ENCODE results near the gene ATP6V1C2.

Gene ATP6V1C2

DNA sequence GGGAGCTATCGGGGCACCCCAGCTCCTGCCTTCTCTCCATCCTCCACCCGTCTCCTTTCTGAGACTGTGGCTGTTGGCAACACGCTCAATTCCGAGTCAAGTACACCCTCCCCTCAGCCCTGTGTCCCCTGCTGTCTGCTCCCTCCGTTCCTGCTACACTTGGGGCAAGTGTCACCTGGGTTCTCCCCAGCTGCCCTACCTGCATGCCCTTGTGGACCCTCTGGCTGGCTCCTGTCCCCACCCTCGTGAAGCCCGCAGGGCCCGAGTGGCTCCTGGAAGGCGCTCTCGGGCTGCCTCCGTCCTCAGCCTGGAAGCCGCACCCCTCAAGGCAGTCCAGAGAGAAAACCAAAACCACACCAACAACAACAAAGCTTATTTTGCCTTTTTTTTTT, 57.3 kb downstream of the ATP6V1C2 start:
- H3K9me3 ChIP-seq (ENCODE audit: control insufficient read depth, insufficient read depth, low read depth, low read length), result no peaks in the 10 kb centered on the region
- peaks cover 15 to 56% of the 10 kb centered on the region in 2 experiments for H3K36me3 ChIP-seq (ENCODE audit: control insufficient read depth in 2 of 2, insufficient read depth in 1 of 2, low read length in 2 of 2)
- H3K27ac ChIP-seq (ENCODE audit: extremely low read depth, low read depth, low read length), result no peak overlapping the region
- TF ChIP-seq, protein P1, sequence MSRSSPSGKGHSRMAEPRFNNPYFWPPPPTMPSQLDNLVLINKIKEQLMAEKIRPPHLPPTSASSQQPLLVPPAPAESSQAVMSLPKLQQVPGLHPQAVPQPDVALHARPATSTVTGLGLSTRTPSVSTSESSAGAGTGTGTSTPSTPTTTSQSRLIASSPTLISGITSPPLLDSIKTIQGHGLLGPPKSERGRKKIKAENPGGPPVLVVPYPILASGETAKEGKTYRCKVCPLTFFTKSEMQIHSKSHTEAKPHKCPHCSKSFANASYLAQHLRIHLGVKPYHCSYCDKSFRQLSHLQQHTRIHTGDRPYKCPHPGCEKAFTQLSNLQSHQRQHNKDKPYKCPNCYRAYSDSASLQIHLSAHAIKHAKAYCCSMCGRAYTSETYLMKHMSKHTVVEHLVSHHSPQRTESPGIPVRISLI (tag by site-specific recombination; IDR thresholded peaks at IDR 0.05), result no peak
- no peak for TF ChIP-seq ZNF530 (tag by site-specific recombination; IDR thresholded peaks at IDR 0.05; ENCODE audit: low read depth)
- TF ChIP-seq, protein P2, sequence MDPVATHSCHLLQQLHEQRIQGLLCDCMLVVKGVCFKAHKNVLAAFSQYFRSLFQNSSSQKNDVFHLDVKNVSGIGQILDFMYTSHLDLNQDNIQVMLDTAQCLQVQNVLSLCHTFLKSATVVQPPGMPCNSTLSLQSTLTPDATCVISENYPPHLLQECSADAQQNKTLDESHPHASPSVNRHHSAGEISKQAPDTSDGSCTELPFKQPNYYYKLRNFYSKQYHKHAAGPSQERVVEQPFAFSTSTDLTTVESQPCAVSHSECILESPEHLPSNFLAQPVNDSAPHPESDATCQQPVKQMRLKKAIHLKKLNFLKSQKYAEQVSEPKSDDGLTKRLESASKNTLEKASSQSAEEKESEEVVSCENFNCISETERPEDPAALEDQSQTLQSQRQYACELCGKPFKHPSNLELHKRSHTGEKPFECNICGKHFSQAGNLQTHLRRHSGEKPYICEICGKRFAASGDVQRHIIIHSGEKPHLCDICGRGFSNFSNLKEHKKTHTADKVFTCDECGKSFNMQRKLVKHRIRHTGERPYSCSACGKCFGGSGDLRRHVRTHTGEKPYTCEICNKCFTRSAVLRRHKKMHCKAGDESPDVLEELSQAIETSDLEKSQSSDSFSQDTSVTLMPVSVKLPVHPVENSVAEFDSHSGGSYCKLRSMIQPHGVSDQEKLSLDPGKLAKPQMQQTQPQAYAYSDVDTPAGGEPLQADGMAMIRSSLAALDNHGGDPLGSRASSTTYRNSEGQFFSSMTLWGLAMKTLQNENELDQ (tag by site-specific recombination; IDR thresholded peaks at IDR 0.05; ENCODE audit: low read depth), result no peak
- TF ChIP-seq, protein P3, sequence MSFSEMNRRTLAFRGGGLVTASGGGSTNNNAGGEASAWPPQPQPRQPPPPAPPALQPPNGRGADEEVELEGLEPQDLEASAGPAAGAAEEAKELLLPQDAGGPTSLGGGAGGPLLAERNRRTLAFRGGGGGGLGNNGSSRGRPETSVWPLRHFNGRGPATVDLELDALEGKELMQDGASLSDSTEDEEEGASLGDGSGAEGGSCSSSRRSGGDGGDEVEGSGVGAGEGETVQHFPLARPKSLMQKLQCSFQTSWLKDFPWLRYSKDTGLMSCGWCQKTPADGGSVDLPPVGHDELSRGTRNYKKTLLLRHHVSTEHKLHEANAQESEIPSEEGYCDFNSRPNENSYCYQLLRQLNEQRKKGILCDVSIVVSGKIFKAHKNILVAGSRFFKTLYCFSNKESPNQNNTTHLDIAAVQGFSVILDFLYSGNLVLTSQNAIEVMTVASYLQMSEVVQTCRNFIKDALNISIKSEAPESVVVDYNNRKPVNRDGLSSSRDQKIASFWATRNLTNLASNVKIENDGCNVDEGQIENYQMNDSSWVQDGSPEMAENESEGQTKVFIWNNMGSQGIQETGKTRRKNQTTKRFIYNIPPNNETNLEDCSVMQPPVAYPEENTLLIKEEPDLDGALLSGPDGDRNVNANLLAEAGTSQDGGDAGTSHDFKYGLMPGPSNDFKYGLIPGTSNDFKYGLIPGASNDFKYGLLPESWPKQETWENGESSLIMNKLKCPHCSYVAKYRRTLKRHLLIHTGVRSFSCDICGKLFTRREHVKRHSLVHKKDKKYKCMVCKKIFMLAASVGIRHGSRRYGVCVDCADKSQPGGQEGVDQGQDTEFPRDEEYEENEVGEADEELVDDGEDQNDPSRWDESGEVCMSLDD (tag by site-specific recombination; IDR thresholded peaks at IDR 0.05), result no peak
- TF ChIP-seq, protein P4, sequence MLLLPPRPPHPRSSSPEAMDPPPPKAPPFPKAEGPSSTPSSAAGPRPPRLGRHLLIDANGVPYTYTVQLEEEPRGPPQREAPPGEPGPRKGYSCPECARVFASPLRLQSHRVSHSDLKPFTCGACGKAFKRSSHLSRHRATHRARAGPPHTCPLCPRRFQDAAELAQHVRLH (tag by site-specific recombination; IDR thresholded peaks at IDR 0.05), result no peak
- TF ChIP-seq, protein P5, sequence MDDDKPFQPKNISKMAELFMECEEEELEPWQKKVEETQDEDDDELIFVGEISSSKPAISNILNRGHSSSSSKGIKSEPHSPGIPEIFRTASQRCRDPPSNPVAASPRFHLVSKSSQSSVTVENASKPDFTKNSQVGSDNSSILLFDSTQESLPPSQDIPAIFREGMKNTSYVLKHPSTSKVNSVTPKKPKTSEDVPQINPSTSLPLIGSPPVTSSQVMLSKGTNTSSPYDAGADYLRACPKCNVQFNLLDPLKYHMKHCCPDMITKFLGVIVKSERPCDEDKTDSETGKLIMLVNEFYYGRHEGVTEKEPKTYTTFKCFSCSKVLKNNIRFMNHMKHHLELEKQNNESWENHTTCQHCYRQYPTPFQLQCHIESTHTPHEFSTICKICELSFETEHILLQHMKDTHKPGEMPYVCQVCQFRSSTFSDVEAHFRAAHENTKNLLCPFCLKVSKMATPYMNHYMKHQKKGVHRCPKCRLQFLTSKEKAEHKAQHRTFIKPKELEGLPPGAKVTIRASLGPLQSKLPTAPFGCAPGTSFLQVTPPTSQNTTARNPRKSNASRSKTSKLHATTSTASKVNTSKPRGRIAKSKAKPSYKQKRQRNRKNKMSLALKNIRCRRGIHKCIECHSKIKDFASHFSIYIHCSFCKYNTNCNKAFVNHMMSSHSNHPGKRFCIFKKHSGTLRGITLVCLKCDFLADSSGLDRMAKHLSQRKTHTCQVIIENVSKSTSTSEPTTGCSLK (tag by site-specific recombination; IDR thresholded peaks at IDR 0.05), result no peak
- no peak for TF ChIP-seq ZBTB7A (tag by site-specific recombination; IDR thresholded peaks at IDR 0.05; ENCODE audit: low read depth)
- TF ChIP-seq ZNF521 (tag by site-specific recombination; IDR thresholded peaks at IDR 0.05), result no peak
- TF ChIP-seq, protein P6, sequence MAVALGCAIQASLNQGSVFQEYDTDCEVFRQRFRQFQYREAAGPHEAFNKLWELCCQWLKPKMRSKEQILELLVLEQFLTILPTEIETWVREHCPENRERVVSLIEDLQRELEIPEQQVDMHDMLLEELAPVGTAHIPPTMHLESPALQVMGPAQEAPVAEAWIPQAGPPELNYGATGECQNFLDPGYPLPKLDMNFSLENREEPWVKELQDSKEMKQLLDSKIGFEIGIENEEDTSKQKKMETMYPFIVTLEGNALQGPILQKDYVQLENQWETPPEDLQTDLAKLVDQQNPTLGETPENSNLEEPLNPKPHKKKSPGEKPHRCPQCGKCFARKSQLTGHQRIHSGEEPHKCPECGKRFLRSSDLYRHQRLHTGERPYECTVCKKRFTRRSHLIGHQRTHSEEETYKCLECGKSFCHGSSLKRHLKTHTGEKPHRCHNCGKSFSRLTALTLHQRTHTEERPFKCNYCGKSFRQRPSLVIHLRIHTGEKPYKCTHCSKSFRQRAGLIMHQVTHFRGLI (tag by site-specific recombination; IDR thresholded peaks at IDR 0.05), result no peak
- TF ChIP-seq, protein P7, sequence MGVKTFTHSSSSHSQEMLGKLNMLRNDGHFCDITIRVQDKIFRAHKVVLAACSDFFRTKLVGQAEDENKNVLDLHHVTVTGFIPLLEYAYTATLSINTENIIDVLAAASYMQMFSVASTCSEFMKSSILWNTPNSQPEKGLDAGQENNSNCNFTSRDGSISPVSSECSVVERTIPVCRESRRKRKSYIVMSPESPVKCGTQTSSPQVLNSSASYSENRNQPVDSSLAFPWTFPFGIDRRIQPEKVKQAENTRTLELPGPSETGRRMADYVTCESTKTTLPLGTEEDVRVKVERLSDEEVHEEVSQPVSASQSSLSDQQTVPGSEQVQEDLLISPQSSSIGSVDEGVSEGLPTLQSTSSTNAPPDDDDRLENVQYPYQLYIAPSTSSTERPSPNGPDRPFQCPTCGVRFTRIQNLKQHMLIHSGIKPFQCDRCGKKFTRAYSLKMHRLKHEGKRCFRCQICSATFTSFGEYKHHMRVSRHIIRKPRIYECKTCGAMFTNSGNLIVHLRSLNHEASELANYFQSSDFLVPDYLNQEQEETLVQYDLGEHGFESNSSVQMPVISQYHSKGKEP (tag by site-specific recombination; IDR thresholded peaks at IDR 0.05), result no peak
- TF ChIP-seq ZNF830 (tag by site-specific recombination; IDR thresholded peaks at IDR 0.05; ENCODE audit: low read depth), result no peak
- TF ChIP-seq, protein P8, sequence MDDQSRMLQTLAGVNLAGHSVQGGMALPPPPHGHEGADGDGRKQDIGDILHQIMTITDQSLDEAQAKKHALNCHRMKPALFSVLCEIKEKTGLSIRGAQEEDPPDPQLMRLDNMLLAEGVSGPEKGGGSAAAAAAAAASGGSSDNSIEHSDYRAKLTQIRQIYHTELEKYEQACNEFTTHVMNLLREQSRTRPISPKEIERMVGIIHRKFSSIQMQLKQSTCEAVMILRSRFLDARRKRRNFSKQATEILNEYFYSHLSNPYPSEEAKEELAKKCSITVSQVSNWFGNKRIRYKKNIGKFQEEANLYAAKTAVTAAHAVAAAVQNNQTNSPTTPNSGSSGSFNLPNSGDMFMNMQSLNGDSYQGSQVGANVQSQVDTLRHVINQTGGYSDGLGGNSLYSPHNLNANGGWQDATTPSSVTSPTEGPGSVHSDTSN (CRISPR knock-in tag; IDR thresholded peaks at IDR 0.05), result no peak
- no peak overlapping the region for H3K4me3 ChIP-seq (ENCODE audit: low read depth, low read length)
- CTCF ChIA-PET, result interaction anchor here (0.7 kb wide), 1 partner anchor 131 kb away, joined by 3 read pairs; no protein-coding TSS in a partner anchor
- H3K4me1 ChIP-seq (ENCODE audit: control insufficient read depth, insufficient read depth, low read length), result no peaks in the 10 kb centered on the region
- POLR2A ChIA-PET, result no interaction called here

Data from HEK293 (cell line).